Superior temporal gyrus (tissue), 1 donor: ENCODE data around the gene TMEM164.
"Not testable (repeated sequence)": the region's sequence is repeated elsewhere in the genome, so short reads cannot be mapped to it uniquely, and the experiment has no call there.

ENCODE experiments used
- DNase-seq: peaks from one replicate; pipeline ENCODE4 v3.0.0-alpha.2; 2016; ENCODE audit errors: extremely low spot score

Gene TMEM164

DNA sequence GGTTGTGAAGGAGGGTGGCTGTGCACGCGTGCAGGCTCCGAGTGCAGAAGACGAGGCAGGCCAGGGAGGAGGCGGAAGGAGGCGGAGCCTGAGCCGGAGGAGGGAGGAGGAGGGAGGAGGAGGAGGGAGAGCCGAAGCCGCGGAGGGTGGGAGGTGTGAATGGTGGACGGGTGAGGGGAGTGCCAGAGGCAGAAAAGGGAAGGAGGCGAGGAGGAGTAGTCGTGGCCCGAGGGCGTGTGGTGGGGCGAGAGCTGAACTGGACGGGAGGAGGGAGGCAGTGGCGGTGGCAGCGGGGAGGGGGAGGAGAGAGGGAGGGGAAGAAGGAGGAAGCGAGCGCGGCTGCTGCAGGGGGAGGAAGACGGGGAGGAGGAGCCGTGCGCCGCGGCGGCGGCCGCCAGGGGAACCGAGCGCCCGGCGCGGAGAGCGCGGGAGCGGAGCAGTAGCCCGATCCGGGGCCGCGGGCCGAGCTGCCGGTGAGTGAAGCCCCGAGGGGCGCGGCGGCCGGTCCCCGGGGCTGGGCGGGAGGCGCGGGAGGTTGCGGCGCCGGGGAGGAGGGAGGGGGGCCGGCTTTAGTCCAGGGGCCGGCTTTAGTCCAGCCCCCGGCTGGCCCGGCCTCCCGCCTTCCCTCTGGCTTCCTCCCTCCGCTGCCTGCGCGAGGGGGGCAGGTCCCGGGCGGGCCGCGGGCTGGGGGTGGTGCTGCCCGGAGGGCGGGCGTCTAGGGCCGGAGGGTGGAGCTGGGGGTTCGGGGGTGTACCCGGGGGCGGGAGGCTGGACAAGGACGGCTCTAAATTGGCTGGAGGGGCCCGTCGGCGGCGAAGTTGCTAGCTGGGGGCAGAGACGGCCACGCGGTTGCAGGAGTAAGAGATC, at the start of gene TMEM164:
TSS of gene TMEM164 (plus strand) at position 815 of the 867 bp plus-strand sequence. CDS start 661 bp downstream, outside the sequence.
- peak; percentile 45 for DNase-seq

DNA sequence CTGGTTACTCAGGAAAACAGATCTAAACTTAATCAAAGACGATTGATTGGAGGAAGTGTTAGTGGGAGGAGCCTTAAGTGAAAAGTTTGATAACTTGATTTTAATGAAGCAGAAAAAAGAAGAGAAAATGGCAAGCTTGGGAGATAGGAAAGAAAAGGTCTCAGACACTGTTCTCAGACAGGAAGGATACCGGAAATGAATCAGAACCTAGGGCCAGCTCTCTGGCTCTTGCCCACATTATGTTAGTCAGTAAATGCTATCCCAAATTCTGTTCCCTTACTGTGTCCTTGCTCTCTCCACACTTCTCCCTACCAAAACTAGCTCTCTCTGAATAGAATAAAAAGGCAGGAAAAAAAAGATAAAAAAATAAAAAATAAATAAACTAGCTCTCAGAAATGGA, 48.6 kb upstream of the TMEM164 start:
- no peak for DNase-seq

DNA sequence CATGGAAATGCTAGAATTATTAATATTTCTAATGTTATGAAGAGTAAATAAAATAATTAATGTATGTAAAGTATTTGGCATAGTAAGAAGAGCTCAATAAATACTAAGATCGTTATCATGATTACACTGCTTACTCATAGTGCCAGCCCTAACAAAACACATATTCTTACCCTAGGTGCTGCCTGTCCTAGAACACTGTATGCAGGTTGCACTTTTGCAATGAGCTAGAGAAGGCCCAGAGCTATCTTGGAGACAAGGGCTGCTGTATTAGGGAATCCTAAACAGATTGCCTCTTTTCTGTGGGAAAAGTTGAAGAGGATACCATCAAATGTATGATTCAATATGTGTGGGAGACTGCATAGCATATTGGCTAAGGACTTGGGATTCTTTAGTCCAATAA, 48.0 kb upstream of the TMEM164 start:
- DNase-seq: no peak

DNA sequence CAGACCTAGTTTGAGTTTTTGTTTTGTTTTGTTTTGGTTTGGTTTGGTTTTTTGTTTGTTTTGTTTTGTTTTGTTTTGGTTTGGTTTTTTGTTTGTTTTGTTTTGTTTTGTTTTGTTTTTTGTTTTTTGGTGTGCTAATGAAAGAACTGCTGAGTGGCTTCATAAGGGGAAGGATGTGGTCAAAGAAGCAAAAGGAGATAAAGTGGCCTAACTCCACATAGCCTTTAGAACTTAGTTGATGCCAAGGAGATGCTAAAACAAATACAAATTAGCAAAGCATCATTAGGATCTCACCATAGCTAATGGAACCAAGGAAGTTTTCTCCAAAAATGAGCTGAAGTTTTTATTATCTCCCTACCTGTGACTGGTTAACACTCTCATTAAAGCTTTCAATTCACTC, 44.6 kb upstream of the TMEM164 start:
- no peak for DNase-seq

DNA sequence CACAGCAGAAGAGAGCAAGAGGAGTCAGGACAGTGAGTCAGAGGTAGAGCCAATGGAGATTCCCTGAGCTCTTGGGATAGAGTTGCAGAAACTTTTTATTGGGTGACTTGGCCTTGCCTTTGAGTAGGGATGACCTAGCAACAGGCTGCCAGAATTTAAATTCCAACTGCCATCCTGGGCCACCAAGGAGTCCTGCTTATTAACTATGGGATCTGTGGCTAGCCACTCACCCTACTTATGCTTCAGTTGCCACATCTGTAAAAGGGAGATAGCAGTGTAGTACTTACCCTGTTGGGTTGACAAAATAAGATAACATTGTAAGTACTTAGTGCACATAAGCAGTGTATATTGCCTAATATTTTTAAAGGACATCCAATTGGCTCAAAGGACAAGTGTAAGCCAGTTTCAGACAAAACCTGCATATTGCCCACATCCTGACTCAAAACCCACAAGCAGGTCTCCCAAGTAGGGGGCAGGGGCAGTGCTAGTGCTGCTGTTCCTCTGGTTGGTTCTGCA, 43.5 kb upstream of the TMEM164 start:
- DNase-seq: no peak

DNA sequence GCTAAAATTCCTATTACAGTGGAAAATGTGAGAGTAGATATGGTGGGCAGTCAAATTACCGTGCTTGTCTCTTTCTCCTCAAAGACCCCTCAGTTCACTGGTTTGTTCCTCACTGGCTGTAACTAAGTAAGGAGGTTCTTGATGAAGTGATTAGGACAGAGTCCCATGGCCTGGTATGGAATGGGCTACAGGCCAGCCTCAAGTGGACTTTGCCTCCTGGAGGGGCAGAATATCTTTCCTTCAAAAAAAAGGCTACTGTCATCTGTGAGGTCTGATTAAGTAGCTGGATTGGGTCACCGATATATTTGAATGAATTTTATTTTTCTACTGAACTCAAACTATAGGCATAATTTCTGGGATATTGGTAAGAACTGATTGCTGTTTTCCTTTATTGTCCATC, 38.5 kb upstream of the TMEM164 start:
- DNase-seq: no peak

DNA sequence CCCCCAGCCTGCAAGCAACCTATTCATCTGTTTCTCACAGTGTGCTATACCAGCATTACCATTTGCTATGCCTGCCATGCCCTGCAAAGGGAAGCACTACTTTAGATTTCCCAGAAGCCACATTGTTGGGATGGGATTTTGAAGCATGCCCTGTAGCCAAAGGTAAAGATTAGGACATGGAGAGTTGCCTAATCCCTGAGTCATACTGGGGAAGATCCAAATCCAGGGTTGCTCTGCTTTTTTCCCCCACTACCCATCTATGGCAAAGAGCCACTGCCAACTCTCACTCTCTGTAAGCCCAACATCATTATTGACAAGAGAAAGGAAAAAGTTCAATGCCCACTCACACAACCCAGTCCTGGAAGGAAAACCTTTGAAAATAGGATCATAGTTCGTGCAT, 36.7 kb upstream of the TMEM164 start:
- no peak for DNase-seq

DNA sequence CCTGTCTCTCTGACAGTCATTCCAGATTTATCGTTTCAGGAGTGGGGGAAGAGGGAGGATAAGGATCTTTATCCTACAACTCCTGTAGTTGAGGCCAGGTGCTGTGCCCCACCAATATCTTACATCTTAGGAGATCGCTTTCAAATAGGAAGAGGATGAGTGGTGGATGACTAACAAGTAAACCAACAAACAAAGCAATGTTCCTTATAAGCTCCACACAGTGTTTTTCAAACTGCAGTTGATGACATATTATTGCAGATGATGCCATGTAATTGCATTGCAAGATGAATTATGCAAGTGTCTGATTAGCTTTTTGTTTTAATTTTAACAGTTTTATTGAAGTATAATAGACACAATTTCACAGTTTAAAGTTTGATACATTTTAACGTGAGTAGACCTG, 35.8 kb upstream of the TMEM164 start:
- no peak for DNase-seq

DNA sequence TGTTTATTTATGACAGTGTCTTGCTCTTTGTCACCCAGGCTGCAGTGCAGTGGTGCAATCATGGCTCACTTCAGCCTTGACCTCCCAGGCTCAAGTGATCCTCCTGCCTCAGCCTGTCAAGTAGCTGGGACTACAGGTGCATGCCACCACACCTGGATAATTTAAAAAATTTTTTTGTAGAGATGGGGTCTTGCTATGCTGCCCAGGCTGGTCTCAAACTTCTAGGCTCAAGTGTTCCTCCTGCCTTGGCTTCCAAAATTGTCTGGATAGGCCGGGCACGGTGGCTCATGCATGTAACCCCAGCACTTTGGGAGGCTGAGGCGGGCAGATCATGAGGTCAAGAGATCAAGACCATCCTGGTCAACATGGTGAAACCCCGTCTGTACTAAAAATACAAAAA, 32.1 kb upstream of the TMEM164 start:
- DNase-seq: not testable (repeated sequence)

DNA sequence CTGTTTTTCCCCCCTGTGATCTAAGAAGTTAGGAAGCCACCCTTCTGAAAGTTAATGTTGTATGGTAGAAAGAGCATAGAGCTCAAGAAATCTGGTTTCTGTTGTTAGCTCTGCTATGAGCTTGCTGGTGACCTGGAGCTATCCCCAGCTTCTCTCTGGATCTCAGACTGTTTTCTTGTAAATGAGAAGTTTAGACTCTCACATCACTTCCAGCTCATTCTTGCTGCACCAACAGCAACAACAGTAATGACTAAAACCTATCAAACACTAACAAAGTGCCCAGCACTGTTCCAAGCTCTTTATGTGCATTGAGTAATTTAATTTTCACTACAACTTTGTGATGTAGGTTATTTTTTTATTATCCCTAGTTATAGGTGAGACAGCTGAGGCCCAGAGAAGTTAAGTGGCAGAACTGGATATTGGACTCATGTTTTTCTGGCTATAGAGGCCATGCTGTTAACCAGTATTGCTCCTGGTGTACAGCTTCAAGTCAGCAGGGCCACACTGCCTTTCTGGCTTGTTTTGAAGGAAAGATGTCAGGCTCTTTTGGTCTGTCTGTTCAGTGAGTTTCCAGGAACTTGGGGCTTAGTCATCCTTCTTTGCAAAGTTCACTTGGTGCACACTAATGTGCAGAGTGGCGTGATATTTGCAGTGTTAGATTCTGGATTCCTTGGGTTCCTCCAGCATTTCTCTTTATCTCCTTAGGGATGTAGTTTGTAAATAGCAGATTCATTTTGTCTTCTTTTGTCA, 27.8 kb upstream of the TMEM164 start:
- DNase-seq: no peak

DNA sequence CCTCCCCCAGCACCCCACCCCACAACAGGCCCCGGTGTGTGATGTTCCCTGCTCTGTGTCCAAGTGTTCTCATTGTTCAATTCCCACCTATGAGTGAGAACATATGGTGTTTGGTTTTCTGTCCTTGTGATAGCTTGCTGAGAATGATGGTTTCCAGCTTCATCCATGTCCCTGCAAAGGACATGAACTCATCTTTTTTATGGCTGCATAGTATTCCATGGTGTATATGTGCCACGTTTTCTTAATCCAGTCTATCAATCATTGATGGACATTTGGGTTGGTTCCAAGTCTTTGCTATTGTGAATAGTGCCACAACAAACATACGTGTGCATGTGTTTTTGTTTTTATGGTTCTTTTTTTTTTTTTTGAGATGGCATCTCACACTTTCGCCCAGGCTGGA, 17.7 kb upstream of the TMEM164 start:
- not testable (repeated sequence) for DNase-seq

DNA sequence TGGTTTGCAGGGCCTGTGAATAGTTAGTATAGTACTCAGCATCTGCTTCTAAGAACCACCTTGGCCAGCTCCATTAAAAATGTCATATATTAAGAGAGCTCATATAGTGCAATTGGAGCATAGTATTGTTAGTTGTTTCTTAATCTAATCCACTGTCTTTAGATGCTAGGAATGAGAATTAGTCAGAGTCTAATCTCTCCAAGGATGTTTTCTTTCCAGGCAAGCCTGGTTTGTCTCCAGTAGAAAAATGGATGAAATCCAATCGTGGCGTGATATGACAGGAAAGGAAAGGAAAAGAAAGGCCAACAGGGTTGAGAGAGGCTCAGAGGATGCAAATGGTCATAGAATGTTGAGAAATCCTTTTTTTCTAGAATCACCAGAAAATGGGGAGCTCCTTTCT, 15.0 kb upstream of the TMEM164 start:
- DNase-seq: no peak

DNA sequence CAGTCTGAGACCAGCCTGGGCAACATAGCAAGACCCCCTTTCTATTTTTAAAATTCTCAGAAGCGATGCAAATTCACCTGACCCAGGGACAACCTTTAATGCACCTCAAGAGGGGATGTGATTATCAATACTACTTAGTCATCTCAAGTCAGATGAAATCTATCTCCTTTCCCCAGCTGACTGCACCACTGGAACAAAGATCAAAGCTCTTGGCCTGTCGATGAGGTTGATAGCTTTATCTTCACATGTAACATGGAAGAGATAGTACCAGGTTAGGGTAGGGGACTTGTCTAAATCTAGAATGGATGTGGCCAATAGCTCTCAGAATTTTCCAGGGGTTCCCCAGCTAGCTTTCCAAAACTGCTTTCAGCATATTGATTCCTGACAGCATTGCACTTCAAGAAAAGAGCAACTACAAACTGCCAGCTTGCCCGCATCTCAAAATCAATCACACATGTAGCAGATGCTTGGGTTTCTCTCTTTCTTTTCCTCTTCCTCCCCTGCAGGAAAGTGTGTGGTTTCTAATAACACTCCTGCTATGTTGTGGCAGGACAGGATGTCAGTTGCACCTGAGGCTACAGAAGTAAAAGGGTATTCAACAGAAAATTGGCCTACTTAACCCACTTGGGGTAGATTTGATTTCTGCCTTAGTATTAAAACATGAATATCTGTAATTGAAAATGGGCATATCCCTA, 12.2 kb upstream of the TMEM164 start:
- DNase-seq: no peak

DNA sequence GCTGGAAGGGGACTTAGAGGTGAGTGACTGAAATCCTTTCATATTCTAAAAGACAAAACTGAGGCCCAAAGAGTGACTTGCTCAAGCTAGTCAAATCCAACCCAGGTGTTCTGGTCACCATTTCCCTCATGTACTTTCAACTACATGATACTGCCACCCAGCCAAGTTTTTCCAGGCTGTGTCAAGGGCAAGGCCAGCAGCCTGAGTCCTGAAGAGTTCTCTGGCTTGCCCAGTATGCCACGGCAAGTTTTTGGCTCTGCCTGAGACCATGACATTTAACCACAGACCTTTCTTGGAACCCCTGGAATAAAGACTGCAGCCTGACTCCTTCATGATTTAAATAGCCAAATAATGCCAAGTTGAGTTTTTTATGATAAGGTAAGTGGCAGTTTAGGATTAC, 10.7 kb upstream of the TMEM164 start:
- DNase-seq: no peak

DNA sequence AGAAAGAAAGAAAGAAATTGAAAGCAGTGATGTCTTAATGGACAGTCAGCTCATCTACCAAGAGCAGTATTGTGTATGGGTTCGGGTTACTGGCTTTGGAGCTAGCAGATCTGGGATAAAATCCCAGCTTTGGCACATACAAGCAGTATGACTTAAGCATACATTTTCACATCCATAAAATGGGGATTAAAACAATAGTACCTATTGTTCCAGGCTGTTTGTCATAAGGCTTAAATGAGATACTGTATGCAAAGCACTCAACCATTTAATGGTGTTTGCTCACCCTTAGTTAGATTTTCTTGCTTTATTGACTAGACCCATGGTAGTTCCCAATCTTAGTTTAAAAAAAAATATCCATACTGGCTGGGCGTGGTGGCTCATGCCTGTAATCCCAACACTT, 7.8 kb upstream of the TMEM164 start:
- no peak for DNase-seq

DNA sequence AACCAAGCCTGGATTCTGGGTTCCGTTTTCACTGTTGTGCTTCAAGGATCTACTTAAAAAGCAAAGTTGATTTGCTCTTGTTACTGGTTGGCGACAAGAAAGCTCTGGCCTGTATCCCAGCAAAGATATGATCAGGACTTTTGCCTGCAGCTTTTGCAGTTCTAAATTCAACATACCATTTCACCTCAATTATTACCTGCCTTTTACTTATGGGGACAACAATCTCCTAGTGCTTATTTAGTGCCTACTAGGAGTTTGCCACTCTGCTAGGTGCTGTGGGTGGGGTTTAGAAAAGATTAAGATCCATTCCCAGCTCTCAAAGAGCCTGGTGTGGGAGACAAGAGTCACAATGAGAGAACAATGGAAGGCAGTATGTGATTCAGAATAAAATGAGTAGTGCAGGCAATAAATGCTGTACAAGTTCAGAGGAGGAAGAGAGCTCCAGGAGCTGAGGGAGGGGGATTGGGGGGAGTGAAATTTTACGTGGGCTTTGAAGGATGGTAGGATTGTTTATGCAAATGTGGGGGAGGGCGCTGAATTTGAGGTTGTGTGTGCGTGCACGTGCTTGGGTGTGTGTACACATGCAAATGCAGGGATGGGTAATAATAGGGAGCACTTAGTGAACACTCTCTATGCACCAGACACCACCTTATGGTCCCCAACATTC, 5.0 kb upstream of the TMEM164 start:
- DNase-seq: no peak

DNA sequence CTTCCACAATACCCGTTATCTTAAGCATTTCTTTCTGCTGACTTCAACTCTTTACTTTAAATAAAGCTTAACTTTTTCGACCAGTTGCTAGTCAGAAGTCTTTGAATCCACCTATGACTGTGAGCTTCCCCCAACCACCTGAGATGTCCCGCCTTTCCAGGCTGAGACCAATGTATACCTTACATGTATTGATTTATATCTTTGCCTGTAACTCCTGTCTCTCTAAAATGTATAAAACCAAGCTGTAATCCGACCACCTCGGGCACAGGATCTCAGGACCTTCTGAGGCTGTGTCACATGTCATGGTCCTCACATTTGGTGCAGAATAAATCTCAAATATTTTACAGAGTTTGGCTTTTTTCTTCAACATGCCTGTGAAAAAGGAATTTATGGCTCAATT, 2.9 kb upstream of the TMEM164 start:
- DNase-seq: no peak

DNA sequence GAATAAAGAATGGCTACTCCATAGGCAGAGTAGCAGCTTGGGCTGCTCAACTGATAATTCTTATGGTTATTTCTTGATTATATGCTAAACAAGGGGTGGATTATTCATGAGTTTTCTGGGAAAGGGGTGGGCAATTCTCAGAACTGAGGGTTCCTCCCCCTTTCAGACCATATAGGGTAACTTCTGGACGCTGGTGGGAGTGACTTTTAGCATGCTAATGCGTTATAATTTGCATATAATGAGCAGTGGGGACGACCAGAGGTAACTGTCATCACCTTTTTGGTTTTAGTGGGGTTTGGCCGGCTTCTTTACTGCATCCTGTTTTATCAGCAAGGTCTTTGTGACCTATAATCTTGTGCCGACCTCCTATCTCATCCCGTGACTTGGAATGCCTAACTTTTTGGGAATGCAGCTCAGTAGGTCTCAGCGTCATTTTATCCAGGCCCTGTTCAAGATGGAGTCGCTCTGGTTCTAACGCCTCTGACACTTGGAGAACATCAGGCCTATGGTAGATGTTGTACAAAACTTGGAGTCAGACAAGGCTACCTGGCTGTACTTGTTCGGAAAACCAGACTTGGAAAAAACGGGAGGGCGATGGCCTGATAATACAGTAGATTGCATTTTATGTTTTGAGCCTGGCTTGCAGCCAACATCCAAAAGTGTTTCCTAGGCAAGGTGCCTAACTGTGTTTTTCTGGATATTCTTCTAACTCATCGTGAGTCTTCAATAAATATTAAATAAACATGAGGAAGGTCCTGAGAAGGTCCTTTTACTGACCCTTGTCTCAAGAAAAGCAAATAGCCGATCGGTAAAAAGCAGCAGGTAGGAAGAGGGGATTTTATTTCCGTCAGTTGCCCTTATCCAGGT, 1.8 kb upstream of the TMEM164 start:
- DNase-seq: no peak

DNA sequence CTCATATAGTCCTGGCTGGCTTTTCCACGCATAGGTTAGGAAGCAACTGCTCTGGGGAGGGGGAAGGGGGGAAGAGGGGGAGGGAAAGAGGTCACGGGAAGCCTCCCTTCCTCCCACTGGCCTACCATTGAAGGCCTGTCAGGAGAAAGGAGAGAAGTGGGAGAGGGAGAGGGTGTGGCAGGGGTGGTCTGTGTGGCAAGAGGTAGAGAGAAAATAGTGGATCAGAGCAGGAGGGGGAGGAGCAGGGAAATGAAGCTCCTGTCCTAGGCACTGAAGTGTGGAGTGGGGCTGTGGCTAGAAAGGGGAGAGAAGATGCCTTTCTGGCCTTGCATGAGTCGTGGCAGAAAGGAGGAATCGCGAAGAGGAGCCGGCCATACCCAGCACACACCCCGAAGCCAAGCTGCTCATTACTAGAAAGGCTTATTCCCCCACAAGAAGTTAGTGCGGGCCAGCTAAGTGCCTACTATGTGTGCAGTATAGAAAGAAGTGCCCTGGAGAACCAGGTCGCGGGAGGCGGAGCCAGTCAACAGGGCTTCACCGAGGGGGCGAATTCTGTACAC, 1.1 kb upstream of the TMEM164 start:
- no peak for DNase-seq
